ENCODE data around the gene CD1C. TPM values are rescaled to one million over a fixed set of nuclear protein-coding genes. Genes with fewer than 3 reads are reported as not detected.

CD1C gene
- total and polyA plus RNA-seq, 2 of the 8 experiments (the other 6 are each of a cell fraction or from before 2014, with no cell fraction given) = 0.06 to 0.35 TPM

DNA sequence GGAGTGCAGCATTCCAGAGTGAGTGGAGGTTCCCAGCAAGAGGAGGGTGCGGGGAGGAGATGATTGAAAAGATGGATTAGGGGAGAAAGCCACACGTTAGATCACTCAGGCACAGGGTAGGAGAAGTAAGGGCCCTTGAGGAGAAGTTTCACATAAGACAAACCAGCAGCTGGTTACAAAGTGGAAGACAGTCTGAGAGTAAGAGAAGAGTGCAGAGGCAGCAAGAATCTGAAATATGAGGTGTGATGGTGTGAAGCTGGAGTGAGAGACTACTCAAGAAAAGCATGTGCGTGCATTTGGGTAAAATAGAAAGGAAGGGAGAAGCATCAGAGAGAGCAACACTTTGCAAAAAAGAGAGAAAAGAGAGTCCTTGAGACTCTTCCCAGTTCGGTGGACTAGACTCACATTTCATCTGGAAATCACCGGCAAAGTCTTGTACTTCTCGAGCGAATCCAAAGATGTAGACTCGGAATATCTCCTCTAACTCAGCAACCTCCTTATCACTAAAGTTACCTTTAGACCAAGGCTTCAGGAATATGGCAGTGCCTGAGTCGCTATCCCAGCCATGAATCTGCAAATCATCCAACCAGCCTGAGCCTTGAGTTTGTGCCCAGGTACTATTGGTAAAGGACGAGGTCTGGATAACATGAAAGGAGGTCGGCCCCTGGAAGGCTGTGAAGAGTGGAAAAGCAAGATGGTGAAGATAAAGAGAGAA lies 40.8 kb downstream of the CD1C start:
- Histone ChIP-seq H2BK120ac (replicated peaks; ENCODE audit: low read depth, low read length) (no peak overlapping the region), H3K18ac (ENCODE audit: extremely low read depth, low read length) (no peak overlapping the region), H4K20me1 (replicated peaks in 1 of 2; ENCODE audit: control insufficient read depth in 1 of 2, insufficient read depth in 2 of 2, low read length in 2 of 2) (no peaks in the 10 kb centered on the region), H3K27ac (ENCODE audit: low read depth, low read length) (no peak overlapping the region), H3K36me3 (ENCODE audit: control insufficient read depth in 2 of 4, insufficient read depth in 4 of 4, low read length in 3 of 4) (no peaks in the 10 kb centered on the region), H4K5ac (ENCODE audit: insufficient read length, low read depth, low read length) (no peak overlapping the region), H3K4ac (replicated peaks; ENCODE audit: insufficient read length, low read depth, low read length) (no peak overlapping the region), H2BK12ac (ENCODE audit: low read depth, low read length) (no peak overlapping the region), H3K27me3 (replicated peaks in 1 of 4; ENCODE audit: control insufficient read depth in 3 of 4, extremely low read depth in 1 of 4, insufficient read depth in 3 of 4, low read length in 3 of 4) (no peaks in the 10 kb centered on the region), H3K23ac (ENCODE audit: insufficient read length) (no peak overlapping the region), H3K14ac (ENCODE audit: insufficient read length) (no peak overlapping the region), H2BK20ac (ENCODE audit: low read length) (0 out of 2 replicates have a peak overlapping the region, but pooled peaks have one; percentile 55), H3K23me2 (ENCODE audit: low read depth, low read length) (no peaks in the 10 kb centered on the region), H3K79me2 (ENCODE audit: control insufficient read depth in 1 of 2, insufficient read depth in 2 of 2, low read length in 2 of 2) (no peaks in the 10 kb centered on the region), H3K4me1 (replicated peaks in 1 of 4; ENCODE audit: control insufficient read depth in 3 of 4, insufficient read depth in 4 of 4, low read length in 3 of 4) (no peaks in the 10 kb centered on the region), H3K56ac (replicated peaks; ENCODE audit: insufficient read length, low read depth, low read length) (no peak overlapping the region), H3K9ac (replicated peaks in 1 of 4; ENCODE audit: extremely low read depth in 1 of 4, low read depth in 3 of 4, low read length in 3 of 4) (no peak overlapping the region), H3K4me2 (ENCODE audit: insufficient read depth in 1 of 2, low read depth in 2 of 2, low read length in 2 of 2) (no peak overlapping the region), H2BK15ac (ENCODE audit: low read length) (no peak overlapping the region), H4K8ac (ENCODE audit: extremely low read depth, insufficient read depth, low read length) (no peak overlapping the region), H3K79me1 (ENCODE audit: low read depth, low read length) (no peaks in the 10 kb centered on the region), H2BK5ac (ENCODE audit: low read depth, low read length) (no peak overlapping the region), H4K91ac (replicated peaks; ENCODE audit: insufficient read length, low read length) (no peak overlapping the region), H3K4me3 (ENCODE audit: extremely low read depth in 1 of 4, insufficient read depth in 2 of 4, low read depth in 3 of 4, low read length in 4 of 4) (no peak overlapping the region), H3K9me3 (ENCODE audit: insufficient read depth in 2 of 2, low read depth in 1 of 2, low read length in 1 of 2) (no peaks in the 10 kb centered on the region; a peak in 1 of 4 replicates), H2AK5ac (ENCODE audit: low read depth, low read length) (no peak overlapping the region), H2AFZ (ENCODE audit: low read length) (no peak overlapping the region)
- DNase-seq (ENCODE audit: low read depth in 1 of 2, low spot score in 2 of 2) (no peak), FAIRE-seq (no peak)
- TF ChIP-seq CHD2 (IDR thresholded peaks at IDR 0.05; ENCODE audit: low read length) = no peak
- no peak for TF ChIP-seq CREB1 (IDR thresholded peaks at IDR 0.05)
- no peak for TF ChIP-seq RBBP5 (IDR thresholded peaks at IDR 0.05; ENCODE audit: borderline replicate concordance, low read depth, low read length)
- TF ChIP-seq SP2 (IDR thresholded peaks at IDR 0.05; ENCODE audit: low read length) = no peak
- no peak for TF ChIP-seq FOSL1 (IDR thresholded peaks at IDR 0.05; ENCODE audit: insufficient read depth, low read depth, low read length)
- no peak for TF ChIP-seq POU5F1 (IDR thresholded peaks at IDR 0.05; ENCODE audit: low read depth, low read length)
- TF ChIP-seq RAD21 (IDR thresholded peaks at IDR 0.05 in 1 of 2, conservative IDR thresholded peaks at IDR 0.05 in 1 of 2; ENCODE audit: low read depth in 2 of 2, low read length in 2 of 2) = no peak
- TF ChIP-seq HDAC2 (IDR thresholded peaks at IDR 0.05; ENCODE audit: borderline replicate concordance in 1 of 2, low read depth in 2 of 2, low read length in 2 of 2) = no peak
- no peak for TF ChIP-seq YY1 (IDR thresholded peaks at IDR 0.05; ENCODE audit: low read depth, low read length)
- no peak for TF ChIP-seq EZH2 (IDR thresholded peaks at IDR 0.05; ENCODE audit: low read depth, low read length, severe bottlenecking)
- TF ChIP-seq SRF (IDR thresholded peaks at IDR 0.05; ENCODE audit: low read depth, low read length) = no peak
- ChIA-PET POLR2A (ENCODE audit: partially characterized antibody) (no interaction called here), CTCF (ENCODE audit: partially characterized antibody) (interaction anchor here (0.7 to 3.1 kb wide), 11 partner anchors 9 to 379 kb away, joined by 3 to 33 read pairs (median 3); no protein-coding TSS in a partner anchor)
- WGBS, 2 experiments (ENCODE audit: extremely low coverage in 1 of 2, insufficient coverage in 1 of 2, insufficient read length in 1 of 2, insufficient replicate concordance in 2 of 2, low coverage in 1 of 2, low lambda C conversion rate in 2 of 2, missing lambda C conversion rate in 1 of 2) = 93% methylated on average over 11 of the region's 11 CpGs; no CpG with 5 or more reads in 1 of the 2 experiments
